GM12875 (cell line): ENCODE measurements around the gene TRAPPC8.

Experiments
- H3K4me3 ChIP-seq: one replicate; pipeline ENCODE4 v1.5.1; 2011; ENCODE audit warnings: low read depth, low read length, control low read depth
- TF ChIP-seq, protein P1 (sequence below): IDR thresholded peaks from 2 replicates; pipeline ENCODE4 v1.5.1; 2011; ENCODE audit warnings: low read depth, mild to moderate bottlenecking, control low read depth, inconsistent platforms, low read length, moderate library complexity, borderline replicate concordance; ENCODE audit not compliant: insufficient read depth

TRAPPC8 gene

DNA sequence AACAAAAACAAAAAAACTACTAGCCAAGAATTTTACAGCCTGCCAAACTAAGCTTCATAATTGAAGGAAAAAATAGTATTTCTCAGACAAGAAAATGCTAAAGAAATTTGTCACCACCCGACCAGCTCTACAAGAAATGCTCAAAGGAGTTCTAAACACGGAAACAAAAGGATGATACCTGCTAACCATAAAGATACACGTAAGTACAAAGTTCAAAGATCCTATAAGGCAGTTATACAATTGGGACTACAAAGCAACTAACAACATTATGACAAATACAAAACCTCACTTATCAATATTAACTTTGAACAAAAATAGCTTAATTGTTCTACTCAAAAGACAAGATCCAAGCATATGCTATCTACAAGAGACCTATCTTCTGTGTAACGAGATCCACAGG, 64.6 kb downstream of the TRAPPC8 start:
- no peak overlapping the region for H3K4me3 ChIP-seq
- TF ChIP-seq, protein P1, sequence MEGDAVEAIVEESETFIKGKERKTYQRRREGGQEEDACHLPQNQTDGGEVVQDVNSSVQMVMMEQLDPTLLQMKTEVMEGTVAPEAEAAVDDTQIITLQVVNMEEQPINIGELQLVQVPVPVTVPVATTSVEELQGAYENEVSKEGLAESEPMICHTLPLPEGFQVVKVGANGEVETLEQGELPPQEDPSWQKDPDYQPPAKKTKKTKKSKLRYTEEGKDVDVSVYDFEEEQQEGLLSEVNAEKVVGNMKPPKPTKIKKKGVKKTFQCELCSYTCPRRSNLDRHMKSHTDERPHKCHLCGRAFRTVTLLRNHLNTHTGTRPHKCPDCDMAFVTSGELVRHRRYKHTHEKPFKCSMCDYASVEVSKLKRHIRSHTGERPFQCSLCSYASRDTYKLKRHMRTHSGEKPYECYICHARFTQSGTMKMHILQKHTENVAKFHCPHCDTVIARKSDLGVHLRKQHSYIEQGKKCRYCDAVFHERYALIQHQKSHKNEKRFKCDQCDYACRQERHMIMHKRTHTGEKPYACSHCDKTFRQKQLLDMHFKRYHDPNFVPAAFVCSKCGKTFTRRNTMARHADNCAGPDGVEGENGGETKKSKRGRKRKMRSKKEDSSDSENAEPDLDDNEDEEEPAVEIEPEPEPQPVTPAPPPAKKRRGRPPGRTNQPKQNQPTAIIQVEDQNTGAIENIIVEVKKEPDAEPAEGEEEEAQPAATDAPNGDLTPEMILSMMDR = no peak

DNA sequence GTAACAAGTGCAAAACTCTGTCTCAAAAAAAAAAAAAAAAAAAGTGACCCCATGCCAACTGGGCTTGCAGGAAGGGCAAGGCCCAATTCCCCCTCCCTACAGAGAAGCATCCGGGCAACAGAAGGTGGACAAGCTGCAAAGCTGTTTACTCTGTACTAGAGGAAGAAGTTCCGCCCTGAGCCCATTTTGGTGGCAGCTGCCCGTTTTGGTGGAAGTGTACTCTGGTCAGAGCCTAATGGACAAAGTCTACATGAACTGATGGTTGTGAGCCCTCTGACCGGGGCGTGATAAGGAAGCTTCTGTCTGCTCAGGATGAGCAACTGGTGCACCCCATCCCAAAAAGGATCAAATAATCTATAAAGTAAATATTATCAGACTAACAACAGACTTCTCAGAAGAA, 65.0 kb downstream of the TRAPPC8 start:
- TF ChIP-seq, protein P1 = no peak
- no peak overlapping the region for H3K4me3 ChIP-seq

DNA sequence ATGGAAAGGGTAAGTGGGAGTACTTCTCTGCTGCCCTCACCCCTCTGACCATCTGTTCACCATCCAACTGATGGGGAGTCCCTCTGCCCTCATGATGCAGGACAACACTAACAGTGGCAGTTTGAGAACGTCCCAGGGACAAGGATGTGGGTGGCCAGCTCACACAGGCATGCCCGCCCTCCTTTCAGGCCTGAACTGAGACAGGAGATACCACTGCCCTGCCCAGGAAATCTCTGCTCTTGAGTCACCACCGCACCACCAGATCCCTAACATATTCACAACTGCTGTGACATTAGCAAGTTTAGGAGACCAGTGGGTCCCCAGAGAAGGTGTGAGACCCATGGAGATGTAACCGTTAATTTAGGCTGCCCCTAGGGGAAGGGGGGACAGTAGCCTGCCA, 66.2 kb downstream of the TRAPPC8 start:
- TF ChIP-seq, protein P1 = no peak
- no peak overlapping the region for H3K4me3 ChIP-seq

DNA sequence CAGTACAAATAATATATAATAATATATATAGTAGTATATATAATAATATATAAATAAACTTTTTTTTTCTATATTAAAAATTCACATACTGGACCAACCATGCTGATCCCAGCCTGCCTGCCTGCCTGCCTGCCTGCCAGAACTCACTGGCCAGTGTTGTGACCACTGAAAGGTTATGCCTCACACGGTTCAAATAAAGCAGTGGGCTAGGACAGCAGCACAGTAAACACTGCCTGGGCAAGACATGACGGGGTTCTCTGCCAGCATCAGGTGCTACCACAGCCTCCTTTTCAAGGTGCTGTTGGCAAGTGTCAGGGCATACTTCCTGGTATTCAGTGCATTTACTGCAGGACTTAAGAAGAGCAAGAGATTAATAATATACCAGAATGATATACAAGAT, 67.6 kb downstream of the TRAPPC8 start:
- H3K4me3 ChIP-seq = no peak overlapping the region
- TF ChIP-seq, protein P1 = no peak

DNA sequence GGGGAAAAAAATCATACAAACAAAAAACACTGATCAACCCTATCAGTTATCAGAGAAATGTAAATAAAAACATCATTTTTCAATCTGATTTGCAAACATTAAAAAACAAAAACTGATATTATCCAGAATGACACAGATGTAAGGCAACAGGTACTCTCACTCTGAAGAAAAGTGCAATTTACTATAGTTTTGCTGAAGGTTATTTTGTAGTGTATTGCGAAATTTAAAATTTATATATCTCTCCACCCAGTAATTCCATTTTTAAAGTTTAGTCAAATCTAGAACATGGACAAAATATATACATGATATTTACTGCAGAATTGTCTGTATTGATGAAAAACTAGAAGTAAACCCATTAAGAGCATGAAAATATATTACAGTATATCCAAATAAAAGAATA, 79.8 kb downstream of the TRAPPC8 start:
- no peak overlapping the region for H3K4me3 ChIP-seq
- TF ChIP-seq, protein P1 = no peak

DNA sequence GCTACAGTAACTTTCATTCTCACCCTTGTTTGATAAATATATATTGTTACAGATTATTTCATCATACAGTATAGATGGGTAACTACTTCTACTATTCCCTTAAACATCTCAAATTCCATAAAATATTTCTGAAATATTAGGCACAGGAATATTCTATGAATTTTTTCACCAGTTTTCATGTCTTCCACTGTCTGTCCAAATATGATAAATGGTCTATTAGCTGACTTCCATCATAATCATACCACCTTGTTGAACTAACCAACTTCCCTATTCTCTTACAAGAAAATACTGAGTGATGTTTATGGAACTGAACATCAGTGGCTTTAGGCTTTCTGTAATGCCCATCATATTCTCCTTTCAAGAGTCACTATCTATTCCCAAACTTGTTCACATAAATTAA, 82.4 kb downstream of the TRAPPC8 start:
- TF ChIP-seq, protein P1 = no peak
- no peak overlapping the region for H3K4me3 ChIP-seq

DNA sequence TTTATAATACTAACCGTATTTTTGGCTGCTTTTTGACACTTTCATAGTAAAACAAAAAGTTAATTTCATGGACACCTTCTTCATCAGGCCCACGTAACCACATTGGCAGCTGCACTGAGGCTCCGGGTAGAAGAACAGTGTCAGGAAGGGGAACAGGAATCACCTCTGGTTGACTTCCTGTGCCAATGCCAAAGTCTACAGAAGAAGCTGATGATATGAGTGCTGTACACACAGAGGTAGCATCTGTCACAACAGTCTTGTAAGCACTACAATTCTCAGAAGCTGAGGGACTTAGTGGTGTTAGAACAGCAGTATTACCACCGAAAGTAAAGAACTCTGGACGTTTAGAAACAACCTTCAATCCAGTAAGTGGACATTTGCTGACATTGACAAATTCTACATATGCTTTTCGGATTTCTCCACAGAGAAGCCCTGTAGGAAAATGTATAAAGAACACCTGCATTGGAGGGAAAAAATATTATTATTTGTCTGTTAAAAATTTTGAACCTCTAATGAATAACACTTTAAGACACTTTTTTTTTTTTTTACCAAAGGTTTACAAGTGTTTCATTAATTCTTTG, 85.3 kb downstream of the TRAPPC8 start:
- no peak overlapping the region for H3K4me3 ChIP-seq
- TF ChIP-seq, protein P1 = no peak
